NCI-H510A treated with DMSO at 0.1 percent for 48 hours (cell line): ENCODE results near the gene PSME2.

ENCODE experiments used
- DNase-seq: peaks from one replicate; lab custom pipeline; 2025; lab: John Stamatoyannopoulos, UW

Gene PSME2

GRCh38 chr14:24151404-24152080 lies 5.1 kb upstream of the PSME2 start:
- no peak for DNase-seq

DNA sequence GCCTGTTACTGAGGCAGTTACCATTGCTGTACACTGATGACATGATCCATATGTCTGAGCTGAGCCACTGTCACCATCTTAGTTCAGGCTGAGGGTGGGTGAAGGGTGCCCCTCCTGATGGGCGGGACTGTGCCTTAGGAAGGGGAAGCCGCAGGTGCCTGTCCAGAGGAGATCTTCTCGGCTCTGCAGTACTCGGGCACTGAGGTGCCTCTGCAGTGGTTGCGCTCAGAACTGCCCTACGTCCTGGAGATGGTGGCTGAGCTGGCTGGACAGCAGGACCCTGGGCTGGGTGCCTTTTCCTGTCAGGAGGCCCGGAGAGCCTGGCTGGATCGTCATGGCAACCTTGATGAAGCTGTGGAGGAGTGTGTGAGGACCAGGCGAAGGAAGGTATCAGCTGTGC lies 4.6 kb upstream of the PSME2 start:
- no peak for DNase-seq

DNA sequence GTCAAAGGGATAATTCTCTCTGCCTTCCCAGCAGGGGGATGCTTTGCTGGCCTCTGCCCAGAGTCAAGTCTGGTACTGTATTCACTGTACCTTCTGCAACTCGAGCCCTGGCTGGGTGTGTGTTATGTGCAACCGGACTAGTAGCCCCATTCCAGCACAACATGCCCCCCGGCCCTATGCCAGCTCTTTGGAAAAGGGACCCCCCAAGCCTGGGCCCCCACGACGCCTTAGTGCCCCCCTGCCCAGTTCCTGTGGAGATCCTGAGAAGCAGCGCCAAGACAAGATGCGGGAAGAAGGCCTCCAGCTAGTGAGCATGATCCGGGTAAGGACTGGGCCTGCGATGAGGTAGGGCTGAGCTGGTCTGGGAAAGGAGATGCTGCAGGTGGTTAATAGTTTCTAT lies 4.2 kb upstream of the PSME2 start:
- no peak for DNase-seq

- DNase-seq, result no peak
These were observed 3.7 kb upstream of the PSME2 start for GRCh38 chr14:24150061-24150460.

DNA sequence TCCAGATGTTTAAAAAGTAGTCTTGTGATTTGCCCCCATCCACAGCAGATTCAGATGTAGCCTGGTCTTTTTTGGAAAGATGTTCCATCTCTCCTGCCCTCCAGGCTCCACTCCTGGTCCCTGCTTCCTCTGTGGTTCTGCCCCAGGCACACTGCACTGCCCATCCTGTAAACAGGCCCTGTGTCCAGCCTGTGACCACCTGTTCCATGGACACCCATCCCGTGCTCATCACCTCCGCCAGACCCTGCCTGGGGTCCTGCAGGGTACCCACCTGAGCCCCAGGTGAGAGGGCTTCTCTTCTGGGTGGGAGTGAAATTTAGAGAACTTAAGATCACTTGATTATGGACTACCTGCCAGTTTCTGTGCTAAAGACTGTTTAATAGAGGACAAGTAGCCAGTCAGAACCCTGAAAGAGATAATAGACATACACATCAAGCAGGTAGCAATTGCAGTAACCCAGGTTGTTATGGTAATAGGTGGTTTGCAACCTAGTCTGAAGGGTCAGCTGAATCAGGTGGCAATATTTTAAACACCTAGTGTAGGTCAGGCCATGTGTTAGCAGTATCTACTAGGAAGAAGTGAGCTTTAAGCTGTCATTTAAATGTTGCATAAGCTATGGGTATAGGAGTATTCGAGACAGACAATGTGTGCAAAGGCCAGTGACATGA lies 3.0 kb upstream of the PSME2 start:
- DNase-seq, result no peak

DNA sequence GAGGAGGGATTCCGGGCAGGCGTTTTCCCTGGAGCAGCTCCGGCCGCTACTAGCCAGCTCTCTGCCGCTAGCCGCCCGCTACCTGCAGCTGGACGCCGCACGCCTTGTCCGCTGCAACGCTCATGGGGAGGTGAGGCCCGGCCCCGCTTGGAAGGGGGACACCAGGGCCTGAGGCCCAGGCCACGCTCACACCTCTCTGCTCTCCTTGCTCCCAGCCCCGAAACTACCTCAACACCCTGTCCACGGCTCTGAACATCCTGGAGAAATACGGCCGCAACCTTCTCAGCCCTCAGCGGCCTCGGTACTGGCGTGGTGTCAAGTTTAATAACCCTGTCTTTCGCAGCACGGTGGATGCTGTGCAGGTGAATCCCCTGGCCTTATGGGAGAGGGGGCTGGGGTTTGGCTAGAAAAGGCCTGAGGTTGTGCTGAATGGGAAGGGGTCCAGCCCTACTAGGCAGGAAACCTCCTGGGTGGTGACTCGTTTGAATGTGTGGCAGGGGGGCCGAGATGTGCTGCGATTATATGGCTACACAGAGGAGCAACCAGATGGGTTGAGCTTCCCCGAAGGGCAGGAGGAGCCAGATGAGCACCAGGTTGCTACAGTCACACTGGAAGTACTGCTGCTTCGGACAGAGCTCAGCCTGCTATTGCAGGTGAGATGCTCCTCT lies 1.5 kb upstream of the PSME2 start:
- no peak for DNase-seq

GRCh38 chr14:24146978-24147760 lies 759 bp upstream of the PSME2 start, which contains the start of gene RNF31:
Gene RNF31 (plus strand): TSS chr14:24147498. CDS start chr14:24147699, 201 bp downstream.
- DNase-seq, result peak; percentile 98

- no peak for DNase-seq
These were observed 539 bp downstream of the PSME2 start for GRCh38 chr14:24145690-24146452.

DNA sequence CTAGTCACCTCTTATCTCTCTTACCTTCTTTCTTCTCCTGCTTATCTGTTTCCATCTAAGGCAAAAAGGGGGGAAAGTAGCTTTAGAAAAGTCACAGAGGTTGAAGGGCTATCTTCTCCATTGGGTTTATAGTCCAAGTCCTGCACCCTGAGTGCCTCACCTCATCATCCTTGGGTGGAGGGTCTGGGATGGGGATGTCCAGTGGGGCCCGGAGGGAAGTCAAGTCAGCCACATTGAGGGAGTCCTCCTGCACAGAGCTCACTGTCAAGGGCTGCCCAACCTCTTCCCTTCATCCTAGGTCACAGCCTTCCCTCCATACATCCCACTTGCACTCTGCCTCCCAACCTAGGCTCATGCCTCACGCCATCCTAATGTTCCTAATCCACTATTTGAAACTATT lies 1.2 kb downstream of the PSME2 start:
- DNase-seq, result no peak

DNA sequence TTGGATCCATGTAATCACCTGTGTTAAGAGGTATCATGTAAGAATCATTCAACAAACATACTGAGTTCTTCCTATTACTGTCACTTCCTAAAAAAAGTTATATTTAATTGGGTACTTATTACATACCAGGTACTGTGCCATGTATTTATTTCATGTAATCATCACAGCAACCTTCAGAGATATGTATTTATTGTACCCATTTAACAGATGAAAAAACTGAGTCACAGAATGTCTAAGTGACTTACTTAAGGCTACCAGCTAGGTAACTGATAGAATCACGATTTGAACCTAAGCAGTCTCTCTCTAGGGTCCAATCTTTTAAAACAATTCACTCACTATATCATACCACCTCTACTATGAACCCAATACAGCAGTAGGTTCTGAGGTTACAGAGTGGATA lies 2.0 kb downstream of the PSME2 start:
- no peak for DNase-seq

DNA sequence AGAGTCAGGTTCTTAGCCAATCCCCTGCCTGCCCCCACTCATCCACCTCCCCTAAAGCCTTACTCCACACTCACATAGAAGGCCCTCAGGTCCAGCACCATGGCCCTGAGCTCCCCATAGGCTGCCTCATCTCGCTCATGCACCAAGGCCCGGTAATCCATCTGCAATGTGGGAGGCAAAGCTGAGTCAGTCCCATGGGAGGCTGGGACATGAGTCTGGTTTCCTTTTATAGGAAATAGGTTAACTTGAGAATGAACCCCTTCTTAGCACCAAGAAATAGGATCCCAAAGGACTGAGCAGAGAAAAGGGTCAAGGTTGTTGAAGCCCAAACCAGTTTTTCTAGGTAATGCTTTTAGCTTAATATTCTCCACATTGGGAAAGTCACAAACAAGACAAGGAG lies 2.9 kb downstream of the PSME2 start:
- no peak for DNase-seq

GRCh38 chr14:24141097-24141880 lies 5.1 kb downstream of the PSME2 start, which contains the start of gene EMC9:
Gene EMC9 (minus strand): TSS chr14:24141591. CDS start chr14:24141304, 287 bp downstream.
- DNase-seq, result peak; percentile 99

DNA sequence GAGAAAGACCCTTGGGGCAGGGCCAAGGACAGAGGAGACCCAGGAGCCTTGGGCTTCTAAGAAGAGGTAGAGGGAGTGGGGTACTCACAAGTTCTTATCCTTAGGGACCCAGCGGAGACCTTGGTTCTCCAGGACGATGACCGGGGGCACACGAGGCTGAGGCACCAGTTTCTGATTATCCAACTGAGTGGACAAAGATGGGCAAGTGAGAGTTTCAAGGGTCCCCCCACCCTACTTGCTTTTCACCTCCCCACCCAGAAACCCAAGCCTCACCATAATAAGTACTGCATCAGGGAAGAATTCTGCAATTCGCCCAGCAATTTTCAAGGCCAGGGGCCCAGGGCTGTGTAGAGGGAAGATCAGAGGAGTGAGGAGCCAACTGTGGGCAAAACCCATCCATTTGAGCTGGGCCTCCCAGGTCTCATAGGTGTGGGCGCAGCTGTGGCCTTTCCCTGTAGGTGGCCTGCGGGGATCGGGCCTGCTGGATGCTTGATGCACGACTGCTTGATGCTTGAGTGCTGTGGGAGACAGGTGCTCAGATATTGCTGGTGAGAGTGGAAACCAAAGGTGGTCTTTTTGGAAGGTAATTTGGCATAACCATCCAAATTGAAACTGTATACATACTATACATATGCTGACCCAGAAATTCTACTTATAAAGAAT lies 7.0 kb downstream of the PSME2 start:
- no peak for DNase-seq

DNA sequence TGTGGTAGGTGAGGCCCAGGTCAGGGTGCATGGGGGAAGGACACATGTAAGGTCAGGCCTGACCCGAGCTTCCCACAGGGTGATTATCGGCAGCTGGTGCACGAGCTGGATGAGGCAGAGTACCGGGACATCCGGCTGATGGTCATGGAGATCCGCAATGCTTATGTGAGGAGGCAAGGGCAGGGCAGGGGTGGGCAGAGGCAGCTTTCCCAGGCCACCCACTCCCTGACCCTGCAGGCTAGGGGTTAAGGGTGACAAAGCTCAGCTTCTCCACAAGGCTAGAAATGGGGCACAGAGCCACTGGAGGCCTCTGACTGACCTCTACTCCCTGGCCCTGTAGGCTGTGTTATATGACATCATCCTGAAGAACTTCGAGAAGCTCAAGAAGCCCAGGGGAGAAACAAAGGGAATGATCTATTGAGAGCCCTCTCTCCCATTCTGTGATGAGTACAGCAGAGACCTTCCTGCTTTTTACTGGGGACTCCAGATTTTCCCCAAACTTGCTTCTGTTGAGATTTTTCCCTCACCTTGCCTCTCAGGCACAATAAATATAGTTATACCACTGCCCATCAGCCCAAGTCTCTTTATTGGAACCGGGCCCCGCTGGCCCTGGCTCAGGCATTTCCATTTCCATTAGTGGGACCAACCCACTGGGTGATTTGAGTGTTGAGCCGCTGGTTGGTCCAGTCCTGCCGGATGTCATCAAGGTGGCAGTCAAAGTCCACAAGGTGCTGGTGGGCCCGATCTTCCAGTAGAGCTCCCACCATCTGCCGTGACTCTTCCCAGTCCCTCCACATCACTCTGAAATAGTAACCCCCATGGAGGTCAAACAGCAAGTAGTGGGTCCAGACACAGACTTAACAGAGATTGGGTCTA lies 7.8 kb downstream of the PSME2 start:
- no peak for DNase-seq

DNA sequence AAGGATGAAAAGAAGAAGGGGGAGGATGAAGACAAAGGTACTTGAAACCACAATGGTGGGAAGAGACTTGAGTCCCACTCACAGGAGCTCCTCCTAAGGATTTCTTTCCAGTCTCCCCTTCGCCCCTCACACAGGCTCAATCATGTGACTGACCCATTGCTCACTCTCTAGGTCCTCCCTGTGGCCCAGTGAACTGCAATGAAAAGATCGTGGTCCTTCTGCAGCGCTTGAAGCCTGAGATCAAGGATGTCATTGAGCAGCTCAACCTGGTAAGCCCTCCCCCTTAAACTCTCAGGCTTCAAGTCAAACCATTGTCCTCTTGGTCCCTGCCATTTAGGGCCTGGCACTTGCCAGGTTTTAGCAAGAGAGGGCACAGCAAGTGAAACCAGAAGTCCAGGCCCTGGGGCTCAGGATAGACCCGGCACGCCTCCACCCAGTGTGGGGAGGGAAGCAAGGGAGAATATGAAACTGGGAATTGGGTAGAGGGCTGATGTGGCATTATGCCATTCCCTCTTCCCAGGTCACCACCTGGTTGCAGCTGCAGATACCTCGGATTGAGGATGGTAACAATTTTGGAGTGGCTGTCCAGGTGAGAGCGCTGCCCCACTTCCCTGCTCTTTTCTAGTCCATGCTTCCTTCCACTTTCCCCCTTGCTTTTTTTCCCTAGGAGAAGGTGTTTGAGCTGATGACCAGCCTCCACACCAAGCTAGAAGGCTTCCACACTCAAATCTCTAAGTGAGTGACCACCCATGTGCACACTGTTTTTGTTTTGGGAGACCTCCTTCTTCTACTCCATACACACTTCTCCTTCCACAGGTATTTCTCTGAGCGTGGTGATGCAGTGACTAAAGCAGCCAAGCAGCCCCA lies 8.6 kb downstream of the PSME2 start:
- DNase-seq, result no peak

- no peak for DNase-seq
These were observed 9.5 kb downstream of the PSME2 start for GRCh38 chr14:24136684-24137528.
